Measurements from ENCODE around the gene TNFSF10. TPM values are rescaled to one million over a fixed set of nuclear protein-coding genes. Genes with fewer than 3 reads are reported as not detected.
A peak's percentile ranks its signal among the peaks of the same experiment; 100 is the strongest.

Gene TNFSF10
- polyA plus RNA-seq, 2 of the 4 experiments (the other 2 are of a cell fraction), result 0.48 to 0.92 TPM

DNA sequence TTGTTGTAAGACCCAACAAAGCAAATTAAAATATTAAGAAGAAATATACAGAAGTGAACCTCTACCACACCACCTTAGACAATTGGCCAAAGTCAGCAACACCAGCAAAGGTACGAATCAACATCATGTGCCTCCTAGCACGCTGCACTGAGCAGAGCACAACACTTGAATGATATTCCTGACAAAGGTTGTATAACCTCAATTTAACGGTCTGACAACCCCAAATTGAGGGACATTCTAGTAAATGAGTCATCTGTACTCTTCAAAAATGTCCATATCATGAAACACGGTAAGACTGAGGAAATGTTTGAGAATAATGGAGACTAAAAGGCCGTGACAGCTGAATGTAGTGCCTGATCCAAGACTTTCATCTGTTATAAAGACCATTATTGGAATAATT lies 41.3 kb upstream of the TNFSF10 start (continued):
- TF ChIP-seq, protein P1, sequence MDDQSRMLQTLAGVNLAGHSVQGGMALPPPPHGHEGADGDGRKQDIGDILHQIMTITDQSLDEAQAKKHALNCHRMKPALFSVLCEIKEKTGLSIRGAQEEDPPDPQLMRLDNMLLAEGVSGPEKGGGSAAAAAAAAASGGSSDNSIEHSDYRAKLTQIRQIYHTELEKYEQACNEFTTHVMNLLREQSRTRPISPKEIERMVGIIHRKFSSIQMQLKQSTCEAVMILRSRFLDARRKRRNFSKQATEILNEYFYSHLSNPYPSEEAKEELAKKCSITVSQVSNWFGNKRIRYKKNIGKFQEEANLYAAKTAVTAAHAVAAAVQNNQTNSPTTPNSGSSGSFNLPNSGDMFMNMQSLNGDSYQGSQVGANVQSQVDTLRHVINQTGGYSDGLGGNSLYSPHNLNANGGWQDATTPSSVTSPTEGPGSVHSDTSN (IDR thresholded peaks at IDR 0.05), result no peak
- TF ChIP-seq HDAC2 (IDR thresholded peaks at IDR 0.05) (no peak), JUNB (IDR thresholded peaks at IDR 0.05) (no peak), GATA3 (IDR thresholded peaks at IDR 0.05; ENCODE audit: borderline replicate concordance) (no peak), EHMT2 (IDR thresholded peaks at IDR 0.05; ENCODE audit: low read depth) (no peak), MAZ (IDR thresholded peaks at IDR 0.05; ENCODE audit: borderline replicate concordance, low read depth, low read length) (no peak)

DNA sequence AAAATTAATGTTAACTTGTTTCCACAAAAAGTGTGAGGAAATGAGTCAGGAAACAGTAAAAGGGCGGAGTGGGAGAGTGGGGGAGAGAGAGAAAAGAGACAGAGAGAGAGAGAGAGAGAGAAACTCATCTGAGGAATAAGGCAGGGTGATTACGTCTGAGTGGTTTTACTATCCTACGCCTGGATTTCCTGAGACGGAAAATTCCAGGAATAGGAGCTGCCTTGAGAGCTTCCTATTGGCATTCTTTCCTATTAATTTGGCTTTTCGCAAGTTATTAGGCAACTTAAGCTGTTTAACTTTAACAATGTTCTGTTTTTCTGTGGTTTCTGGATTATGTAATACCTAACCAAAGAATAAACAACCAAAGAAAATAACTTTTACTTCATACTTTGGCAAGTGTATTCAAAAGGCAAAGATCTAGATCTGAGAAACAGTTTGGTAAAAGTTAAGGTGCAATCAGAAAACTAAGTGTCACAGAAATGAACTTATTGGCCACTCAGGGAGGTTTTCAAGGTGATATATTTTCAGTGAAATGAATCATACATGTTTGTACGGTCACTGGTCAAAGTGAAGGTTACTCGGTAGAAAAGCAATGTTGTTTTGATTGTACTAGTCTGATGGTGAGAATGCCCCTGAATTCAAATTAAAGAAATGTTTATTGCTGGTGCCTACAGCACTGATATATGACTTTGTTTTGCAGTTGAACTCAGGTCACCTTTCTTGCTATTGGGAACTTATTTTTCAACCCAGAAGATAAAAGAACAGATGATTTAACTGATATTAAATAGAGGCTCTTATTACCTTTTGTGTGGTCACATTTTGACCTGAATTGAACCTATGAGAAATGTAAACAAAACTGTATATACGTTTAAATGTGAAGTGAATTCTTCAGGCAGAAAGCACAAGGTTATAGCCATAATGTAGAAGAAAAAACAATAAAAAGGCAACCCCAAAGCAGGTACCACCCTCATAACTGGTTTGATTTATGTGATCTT lies 39.9 kb upstream of the TNFSF10 start:
- H3K4me3 ChIP-seq, result peak overlapping the region; percentile 28; the same call in 2 of the 3 replicates
- DNase-seq (ENCODE audit: low read depth in 1 of 2, low spot score in 1 of 2), result peak in 1 of 2 experiments; percentile 67

GRCh38 chr3:172561897-172562640 lies 38.8 kb upstream of the TNFSF10 start:
- ChIA-PET CTCF (interaction anchor here (0.6 to 2.4 kb wide), 3 partner anchors 8 to 130 kb away, joined by 3 to 12 read pairs (median 4); no protein-coding TSS in a partner anchor), POLR2A (no interaction called here)
- H3K4me3 ChIP-seq, result peak overlapping the region; percentile 28; the same call in 1 of the 3 replicates
- no peaks in the 10 kb centered on the region for H3K9me3 ChIP-seq
- TF ChIP-seq FOXS1 (CRISPR knock-in tag; IDR thresholded peaks at IDR 0.05), result no peak
- TF ChIP-seq CEBPB (IDR thresholded peaks at IDR 0.05), result no peak
- TF ChIP-seq ZNF302 (CRISPR knock-in tag; IDR thresholded peaks at IDR 0.05), result no peak
- no peak for TF ChIP-seq ZC3H11A (IDR thresholded peaks at IDR 0.05)
- no peak for TF ChIP-seq NFE2L2 (conservative IDR thresholded peaks at IDR 0.05; ENCODE audit: low read length)
- TF ChIP-seq, protein P2, sequence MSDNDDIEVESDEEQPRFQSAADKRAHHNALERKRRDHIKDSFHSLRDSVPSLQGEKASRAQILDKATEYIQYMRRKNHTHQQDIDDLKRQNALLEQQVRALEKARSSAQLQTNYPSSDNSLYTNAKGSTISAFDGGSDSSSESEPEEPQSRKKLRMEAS (IDR thresholded peaks at IDR 0.05), result no peak
- no peak for TF ChIP-seq FOSB (CRISPR knock-in tag; IDR thresholded peaks at IDR 0.05)
- TF ChIP-seq FOSL2 (IDR thresholded peaks at IDR 0.05), result no peak
- TF ChIP-seq FOSL2 (CRISPR knock-in tag; IDR thresholded peaks at IDR 0.05), result no peak
- TF ChIP-seq JUN (IDR thresholded peaks at IDR 0.05), result no peak
- TF ChIP-seq, protein P3, sequence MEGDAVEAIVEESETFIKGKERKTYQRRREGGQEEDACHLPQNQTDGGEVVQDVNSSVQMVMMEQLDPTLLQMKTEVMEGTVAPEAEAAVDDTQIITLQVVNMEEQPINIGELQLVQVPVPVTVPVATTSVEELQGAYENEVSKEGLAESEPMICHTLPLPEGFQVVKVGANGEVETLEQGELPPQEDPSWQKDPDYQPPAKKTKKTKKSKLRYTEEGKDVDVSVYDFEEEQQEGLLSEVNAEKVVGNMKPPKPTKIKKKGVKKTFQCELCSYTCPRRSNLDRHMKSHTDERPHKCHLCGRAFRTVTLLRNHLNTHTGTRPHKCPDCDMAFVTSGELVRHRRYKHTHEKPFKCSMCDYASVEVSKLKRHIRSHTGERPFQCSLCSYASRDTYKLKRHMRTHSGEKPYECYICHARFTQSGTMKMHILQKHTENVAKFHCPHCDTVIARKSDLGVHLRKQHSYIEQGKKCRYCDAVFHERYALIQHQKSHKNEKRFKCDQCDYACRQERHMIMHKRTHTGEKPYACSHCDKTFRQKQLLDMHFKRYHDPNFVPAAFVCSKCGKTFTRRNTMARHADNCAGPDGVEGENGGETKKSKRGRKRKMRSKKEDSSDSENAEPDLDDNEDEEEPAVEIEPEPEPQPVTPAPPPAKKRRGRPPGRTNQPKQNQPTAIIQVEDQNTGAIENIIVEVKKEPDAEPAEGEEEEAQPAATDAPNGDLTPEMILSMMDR (IDR thresholded peaks at IDR 0.05), result no peak
- no peak for TF ChIP-seq PHF8 (IDR thresholded peaks at IDR 0.05; ENCODE audit: borderline replicate concordance, low read depth)
- no peak for TF ChIP-seq RNF2 (IDR thresholded peaks at IDR 0.05; ENCODE audit: borderline replicate concordance, low read depth)
- TF ChIP-seq, protein P4, sequence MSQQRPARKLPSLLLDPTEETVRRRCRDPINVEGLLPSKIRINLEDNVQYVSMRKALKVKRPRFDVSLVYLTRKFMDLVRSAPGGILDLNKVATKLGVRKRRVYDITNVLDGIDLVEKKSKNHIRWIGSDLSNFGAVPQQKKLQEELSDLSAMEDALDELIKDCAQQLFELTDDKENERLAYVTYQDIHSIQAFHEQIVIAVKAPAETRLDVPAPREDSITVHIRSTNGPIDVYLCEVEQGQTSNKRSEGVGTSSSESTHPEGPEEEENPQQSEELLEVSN (IDR thresholded peaks at IDR 0.05; ENCODE audit: borderline replicate concordance, low read depth), result no peak
- H3K4me2 ChIP-seq, result peak overlapping the region; percentile 88
- DNase-seq (ENCODE audit: low read depth in 1 of 2, low spot score in 1 of 2) (peak in 1 of 2 experiments; percentile 16), ATAC-seq (peak in 1 of 2 experiments; percentile 49; a peak in 2 of 6 replicates), FAIRE-seq (no peak)
- H3K4me1 ChIP-seq, result peaks cover 48% of the 10 kb centered on the region
- 40% methylated on average over 12 of the region's 12 CpGs for WGBS (ENCODE audit: missing lambda C conversion rate)
- peak overlapping the region; percentile 76 to 79 for H3K27ac ChIP-seq

More for the DNA sequence above, 39.9 kb upstream of the TNFSF10 start:
- Histone ChIP-seq H3K4me1 (peaks cover 48% of the 10 kb centered on the region), H3K27ac (peak overlapping the region; percentile 76 to 79), H3K9me3 (no peaks in the 10 kb centered on the region), H3K4me2 (peak overlapping the region; percentile 88)
- POLR2A ChIA-PET, result no interaction called here
- ATAC-seq (peak; percentile 77 to 81; a peak in 5 of 6 replicates), FAIRE-seq (no peak)
- TF ChIP-seq JUNB (IDR thresholded peaks at IDR 0.05) (peak; percentile 33; the same call in 1 of the 2 replicates), EP300 (IDR thresholded peaks at IDR 0.05) (peak in 1 of 2 experiments; percentile 59; a peak in 2 of 5 replicates), RAD21 (conservative IDR thresholded peaks at IDR 0.05 in 1 of 2, IDR thresholded peaks at IDR 0.05 in 1 of 2) (no peak), CEBPB (IDR thresholded peaks at IDR 0.05) (peak; percentile 59 to 76)
- 2% methylated on average over 8 of the region's 8 CpGs for WGBS (ENCODE audit: missing lambda C conversion rate)
- CTCF ChIA-PET, result interaction anchor here (2.4 kb wide), 1 partner anchor 32 kb away, joined by 12 read pairs; no protein-coding TSS in a partner anchor

All from A549 (cell line).